AG04449 (cell line): Measurements from ENCODE around the gene KRT4.

Experiments used
- CTCF ChIA-PET: fragments of 350-600 bp; formaldehyde crosslinking; extraction: SDS; loops from one replicate; lab custom pipeline; 2021; ENCODE audit warnings: antibody characterized with exemption; lab: Yijun Ruan, JAX
- POLR2A ChIA-PET: fragments of 400-600, 350-600 bp; formaldehyde crosslinking; extraction: SDS; loops from one replicate; lab custom pipeline; 2020; ENCODE audit warnings: antibody characterized with exemption, inconsistent platforms; lab: Yijun Ruan, JAX
- DNase-seq: peaks from one replicate; pipeline ENCODE4 v3.0.0-alpha.2; 2010; ENCODE audit warnings: low read depth, low spot score
- H3K4me3 ChIP-seq: 2 replicates; pipeline ENCODE4 v1.5.1; 2011; ENCODE audit warnings: low read depth, mild to moderate bottlenecking, control low read depth, low read length
- CTCF ChIP-seq: IDR thresholded peaks from one replicate; pipeline ENCODE4 v1.5.1; 2011; ENCODE audit warnings: mild to moderate bottlenecking, moderate library complexity, low read length, control low read depth, inconsistent platforms; ENCODE audit not compliant: insufficient read depth; ENCODE audit errors: missing control alignments

KRT4 gene

GRCh38 chr12:52824741-52825410 lies 11.0 kb upstream of the KRT4 start:
- TF ChIP-seq CTCF = no peak
- ChIA-PET CTCF (no interaction called here), POLR2A (no interaction called here)
- H3K4me3 ChIP-seq = no peak overlapping the region
- DNase-seq = no peak

- DNase-seq = no peak
- ChIA-PET POLR2A (no interaction called here), CTCF (no interaction called here)
- no peak overlapping the region for H3K4me3 ChIP-seq
- no peak for TF ChIP-seq CTCF
Observed at GRCh38 chr12:52823761-52824450, 10.0 kb upstream of the KRT4 start.

GRCh38 chr12:52822771-52823510 lies 9.0 kb upstream of the KRT4 start:
- ChIA-PET CTCF (interaction anchor here (1.2 kb wide), 1 partner anchor 10 kb away, joined by 4 read pairs; no protein-coding TSS in a partner anchor), POLR2A (no interaction called here)
- TF ChIP-seq CTCF = no peak
- no peak for DNase-seq
- no peak overlapping the region for H3K4me3 ChIP-seq

GRCh38 chr12:52821826-52822660 lies 8.1 kb upstream of the KRT4 start:
- ChIA-PET POLR2A (no interaction called here), CTCF (interaction anchor here (1.2 kb wide), 1 partner anchor 9 kb away, joined by 4 read pairs; no protein-coding TSS in a partner anchor)
- no peak overlapping the region for H3K4me3 ChIP-seq
- DNase-seq = no peak
- TF ChIP-seq CTCF = no peak

GRCh38 chr12:52821071-52821730 lies 7.3 kb upstream of the KRT4 start:
- POLR2A ChIA-PET = no interaction called here
- TF ChIP-seq CTCF = no peak
- no peak overlapping the region for H3K4me3 ChIP-seq
- CTCF ChIA-PET = no interaction called here
- no peak for DNase-seq
